Type B pancreatic cell (in vitro differentiated cells): ENCODE results near the gene NKD2. TPM values are rescaled to one million over a fixed set of nuclear protein-coding genes. Genes with fewer than 3 reads are reported as not detected.

Experiments
- DNase-seq: peaks from one replicate; pipeline ENCODE4 v3.0.0; 2021; ENCODE audit warnings: mixed read lengths; ENCODE audit not compliant: unreplicated experiment; ENCODE audit errors: extremely low spot score
- H3K27ac Mint-ChIP-seq: 2 replicates; pipeline ENCODE4 v1.8.0; 2021; ENCODE audit warnings: mild to moderate bottlenecking, mixed read lengths
- H3K27me3 Mint-ChIP-seq: 2 replicates; pipeline ENCODE4 v1.8.0; 2021; ENCODE audit warnings: mixed read lengths
- H3K36me3 Mint-ChIP-seq: 2 replicates; pipeline ENCODE4 v1.8.0; 2021; ENCODE audit warnings: mixed read lengths
- H3K4me1 Mint-ChIP-seq: one replicate; pipeline ENCODE4 v1.8.0; 2021; ENCODE audit warnings: mixed read lengths; ENCODE audit not compliant: unreplicated experiment
- H3K4me3 Mint-ChIP-seq: 2 replicates; pipeline ENCODE4 v1.8.0; 2021; ENCODE audit warnings: mild to moderate bottlenecking, mixed read lengths
- H3K9me3 Mint-ChIP-seq: 2 replicates; pipeline ENCODE4 v1.8.0; 2021; ENCODE audit warnings: mixed read lengths
- CTCF ChIP-seq: fragments of 200-600 bp; sonication (generic); conservative IDR thresholded peaks from 2 replicates; pipeline ENCODE4 v1.5.0; 2021; ENCODE audit warnings: antibody characterized with exemption, mild to moderate bottlenecking
- total RNA-seq: library from RNA; stranded (reverse); gene quantifications from 2 replicates; pipeline ENCODE4 v1.2.1, GENCODE V29; 2021; ENCODE audit warnings: low replicate concordance

NKD2 gene
- total RNA-seq, 1 donor from 2014 or later: 24.3 TPM

- no peaks in the 10 kb centered on the region for H3K36me3 Mint-ChIP-seq
- H3K9me3 Mint-ChIP-seq: peaks cover 7% of the 10 kb centered on the region
- H3K4me3 Mint-ChIP-seq: peak overlapping the region; percentile 25
These were observed 28.5 kb upstream of the NKD2 start for GRCh38 chr5:980001-980588.

GRCh38 chr5:980966-981365, 27.6 kb upstream of the NKD2 start:
- DNase-seq: peak; percentile 66

More at GRCh38 chr5:980001-980588, 28.5 kb upstream of the NKD2 start:
- no peak for TF ChIP-seq CTCF
- H3K27me3 Mint-ChIP-seq: peaks cover 9% of the 10 kb centered on the region
- H3K27ac Mint-ChIP-seq: peak overlapping the region; percentile 90
- no peak for DNase-seq
- peaks cover 30% of the 10 kb centered on the region for H3K4me1 Mint-ChIP-seq

GRCh38 chr5:981456-981855, 27.1 kb upstream of the NKD2 start:
- H3K4me3 Mint-ChIP-seq: peak overlapping the region; percentile 9
- H3K36me3 Mint-ChIP-seq: no peaks in the 10 kb centered on the region
- H3K27me3 Mint-ChIP-seq: peaks cover 9% of the 10 kb centered on the region
- H3K9me3 Mint-ChIP-seq: peaks cover 7% of the 10 kb centered on the region
- TF ChIP-seq CTCF: peak; percentile 27
- H3K4me1 Mint-ChIP-seq: peaks cover 30% of the 10 kb centered on the region
- DNase-seq: no peak
- peak overlapping the region; percentile 90 for H3K27ac Mint-ChIP-seq

More at GRCh38 chr5:980966-981365, 27.6 kb upstream of the NKD2 start:
- Mint-ChIP-seq H3K4me1 (peaks cover 30% of the 10 kb centered on the region), H3K4me3 (peak overlapping the region; percentile 36), H3K9me3 (peaks cover 7% of the 10 kb centered on the region), H3K36me3 (no peaks in the 10 kb centered on the region), H3K27me3 (peaks cover 9% of the 10 kb centered on the region), H3K27ac (peak overlapping the region; percentile 90)
- no peak for TF ChIP-seq CTCF

- Mint-ChIP-seq H3K27ac (no peak overlapping the region), H3K9me3 (peaks cover 13% of the 10 kb centered on the region), H3K4me3 (no peak overlapping the region), H3K36me3 (no peaks in the 10 kb centered on the region), H3K4me1 (peaks cover 30% of the 10 kb centered on the region), H3K27me3 (peaks cover 9% of the 10 kb centered on the region)
- peak; percentile 64 for DNase-seq
- peak; percentile 63 for TF ChIP-seq CTCF
These were observed 26.0 kb upstream of the NKD2 start for GRCh38 chr5:982377-983237.

GRCh38 chr5:983238-983524, 25.4 kb upstream of the NKD2 start:
- no peak for TF ChIP-seq CTCF
- H3K4me1 Mint-ChIP-seq: peaks cover 27% of the 10 kb centered on the region
- no peak overlapping the region for H3K4me3 Mint-ChIP-seq
- H3K27me3 Mint-ChIP-seq: peaks cover 5% of the 10 kb centered on the region
- H3K9me3 Mint-ChIP-seq: peaks cover 13% of the 10 kb centered on the region
- no peaks in the 10 kb centered on the region for H3K36me3 Mint-ChIP-seq
- H3K27ac Mint-ChIP-seq: no peak overlapping the region
- DNase-seq: no peak
